GM19455 (cell line): ENCODE measurements around the gene MPZL3.
A peak's percentile ranks its signal among the peaks of the same experiment; 100 is the strongest.

ENCODE experiments used
- ATAC-seq: cut with Tn5 transposase; IDR thresholded peaks from one replicate; pipeline ENCODE4 v1.9.1; 2021; ENCODE audit not compliant: unreplicated experiment

The MPZL3 gene

GRCh38 chr11:118264569-118265465, 12.7 kb upstream of the MPZL3 start:
- no peak for ATAC-seq

GRCh38 chr11:118263695-118264568, 11.8 kb upstream of the MPZL3 start, which contains the start of gene MPZL2:
TSS of gene MPZL2 (minus strand) at chr11:118264297. CDS start at chr11:118264153, 144 bp downstream.
- no peak for ATAC-seq

GRCh38 chr11:118263112-118263511, 10.9 kb upstream of the MPZL3 start:
- ATAC-seq = no peak

- ATAC-seq = no peak
Measured at GRCh38 chr11:118260353-118260752, 8.2 kb upstream of the MPZL3 start.

GRCh38 chr11:118259138-118259537, 7.0 kb upstream of the MPZL3 start:
- no peak for ATAC-seq

GRCh38 chr11:118258410-118258809, 6.2 kb upstream of the MPZL3 start:
- ATAC-seq = no peak

GRCh38 chr11:118252688-118253087, 523 bp upstream of the MPZL3 start:
- ATAC-seq = no peak

GRCh38 chr11:118247041-118247440, 5.1 kb downstream of the MPZL3 start:
- ATAC-seq = no peak

GRCh38 chr11:118245936-118246562, 6.1 kb downstream of the MPZL3 start:
- ATAC-seq = no peak

GRCh38 chr11:118243993-118244762, 8.0 kb downstream of the MPZL3 start:
- ATAC-seq = no peak

GRCh38 chr11:118243161-118243560, 9.0 kb downstream of the MPZL3 start:
- no peak for ATAC-seq

GRCh38 chr11:118241764-118242098, 10.4 kb downstream of the MPZL3 start:
- ATAC-seq = no peak

- ATAC-seq = peak; percentile 71
Measured at GRCh38 chr11:118240999-118241763, 11.0 kb downstream of the MPZL3 start.

GRCh38 chr11:118239509-118240205, 12.5 kb downstream of the MPZL3 start:
- ATAC-seq = no peak

- ATAC-seq = no peak
Measured at GRCh38 chr11:118238929-118239328, 13.2 kb downstream of the MPZL3 start.

GRCh38 chr11:118238421-118238820, 13.7 kb downstream of the MPZL3 start:
- ATAC-seq = no peak

- no peak for ATAC-seq
Measured at GRCh38 chr11:118236170-118236569, 16.0 kb downstream of the MPZL3 start.

GRCh38 chr11:118234833-118235232, 17.3 kb downstream of the MPZL3 start:
- ATAC-seq = no peak

- no peak for ATAC-seq
Measured at GRCh38 chr11:118233850-118234249, 18.3 kb downstream of the MPZL3 start.
